HT1080 (cell line): Measurements from ENCODE around the gene GCC1. TPM values are rescaled to one million over a fixed set of nuclear protein-coding genes. Genes with fewer than 3 reads are reported as not detected.
"Not testable (repeated sequence)": the region's sequence is repeated elsewhere in the genome, so short reads cannot be mapped to it uniquely, and the experiment has no call there.

Experiments used
- DNase-seq: peaks from one replicate; pipeline ENCODE4 v3.0.0-alpha.2; 2015; ENCODE audit warnings: low read depth
- total RNA-seq: library from RNA; depleted of rRNA; stranded (reverse); fragments of >200 nt; shearing (Covaris generic); gene quantifications from 2 replicates; pipeline ENCODE4 v1.2.3, GENCODE V29; 2014

The GCC1 gene
- total RNA-seq, 1 experiment from 2014 or later: 13.6 TPM

DNA sequence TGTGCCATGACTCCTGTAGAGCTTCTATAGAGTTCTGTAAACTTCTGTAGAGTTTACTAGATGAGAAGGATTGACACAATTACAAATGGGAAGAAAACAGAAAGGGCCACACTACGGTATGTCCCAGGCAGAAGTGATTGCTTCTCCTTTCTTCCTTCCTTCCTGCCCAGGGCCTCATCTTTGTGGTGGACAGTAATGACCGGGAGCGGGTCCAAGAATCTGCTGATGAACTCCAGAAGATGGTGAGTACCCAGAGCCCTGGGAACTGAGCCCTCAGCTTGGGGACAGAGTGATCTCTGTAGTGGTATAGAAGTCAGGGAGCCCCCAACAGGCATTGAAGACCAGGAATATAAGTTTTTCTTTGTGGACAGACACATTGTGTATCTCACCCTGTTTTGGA is 4.5 kb upstream of the GCC1 start:
- DNase-seq: no peak

DNA sequence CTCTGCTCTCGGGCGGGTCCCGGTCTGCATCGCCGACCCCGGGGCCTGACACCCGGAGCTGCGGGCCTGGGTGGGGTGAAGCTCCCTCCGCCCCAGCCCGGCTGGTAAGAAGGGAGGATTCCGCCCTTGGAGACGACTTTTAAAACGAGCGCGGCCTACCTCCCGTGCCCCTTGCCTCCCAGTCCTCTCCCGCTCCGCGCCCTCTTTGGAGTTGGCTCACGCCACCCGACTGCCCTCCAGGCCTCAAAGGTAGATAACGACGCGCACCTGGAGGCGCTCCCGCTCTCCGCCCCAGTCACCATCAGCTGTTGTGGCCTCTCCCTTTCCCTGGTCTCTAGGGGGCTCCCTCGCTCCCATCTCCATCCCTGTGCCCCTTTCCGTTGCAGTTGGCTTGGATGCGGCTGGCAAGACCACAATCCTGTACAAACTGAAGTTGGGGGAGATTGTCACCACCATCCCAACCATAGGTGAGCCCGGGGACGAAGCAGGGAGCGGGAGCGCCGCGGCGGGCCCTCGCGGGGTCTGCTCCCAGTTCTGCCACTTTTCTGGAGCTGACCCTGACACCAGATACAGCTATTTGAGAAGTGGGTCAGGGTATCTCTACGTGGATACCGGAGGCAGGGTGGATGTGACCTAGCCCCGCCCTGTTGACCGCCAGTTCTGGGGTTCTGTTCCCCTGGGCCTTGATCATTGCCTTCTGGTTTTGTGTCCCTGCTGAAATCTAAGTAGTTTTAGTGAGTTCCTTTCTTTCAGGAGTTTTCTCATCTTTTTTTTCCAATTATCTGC is 3.5 kb upstream of the GCC1 start:
- DNase-seq: peak; percentile 62

- peak; percentile 31 for DNase-seq
Observed at GRCh38 chr7:127588019-127588696, 2.8 kb upstream of the GCC1 start, which contains the start of gene ARF5. ARF5 (plus strand) TSS chr7:127588411; CDS start chr7:127588499, 88 bp downstream.

- DNase-seq: no peak
Observed at GRCh38 chr7:127587663-127588018, 2.2 kb upstream of the GCC1 start.

DNA sequence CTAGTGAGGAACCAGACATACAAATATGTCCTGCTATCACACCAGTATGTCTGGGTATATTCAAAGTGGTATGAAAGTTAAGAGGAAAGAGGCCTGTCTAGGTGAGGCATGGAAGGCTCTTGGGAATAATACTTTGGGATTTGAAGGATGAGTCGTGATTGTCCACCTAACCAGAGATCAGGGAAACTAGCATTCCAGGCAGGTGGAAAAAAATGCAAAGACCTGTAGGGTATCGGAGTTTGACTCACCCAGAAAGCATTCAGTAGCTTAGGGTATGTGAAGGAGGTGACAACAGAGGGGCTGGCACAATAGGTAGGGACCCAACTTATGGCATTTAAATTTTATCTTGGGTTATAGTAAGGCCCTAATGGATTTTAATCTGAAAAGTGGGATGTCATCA is 950 bp upstream of the GCC1 start:
- no peak for DNase-seq

DNA sequence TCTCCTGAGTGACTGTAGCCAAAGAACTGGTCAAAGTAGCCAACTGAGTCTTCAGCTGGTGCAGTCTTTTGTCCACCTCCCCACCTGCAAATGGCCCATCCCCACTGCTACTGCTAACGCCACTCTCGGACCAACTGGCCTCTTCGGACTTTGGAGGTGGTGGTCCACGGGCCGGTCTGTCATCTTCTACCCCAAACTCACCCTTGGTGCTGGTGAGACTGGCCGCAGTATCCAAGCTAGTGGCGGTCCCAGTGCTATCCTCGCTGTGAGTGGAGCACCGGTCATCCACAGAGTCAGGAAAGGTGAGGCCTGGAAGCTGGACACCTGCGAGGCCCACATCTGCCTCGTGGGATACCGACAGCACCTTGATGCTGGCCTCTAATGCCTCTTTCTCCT is 750 bp downstream of the GCC1 start:
- no peak for DNase-seq

- no peak for DNase-seq
Observed at GRCh38 chr7:127582361-127582760, 3.0 kb downstream of the GCC1 start.

DNA sequence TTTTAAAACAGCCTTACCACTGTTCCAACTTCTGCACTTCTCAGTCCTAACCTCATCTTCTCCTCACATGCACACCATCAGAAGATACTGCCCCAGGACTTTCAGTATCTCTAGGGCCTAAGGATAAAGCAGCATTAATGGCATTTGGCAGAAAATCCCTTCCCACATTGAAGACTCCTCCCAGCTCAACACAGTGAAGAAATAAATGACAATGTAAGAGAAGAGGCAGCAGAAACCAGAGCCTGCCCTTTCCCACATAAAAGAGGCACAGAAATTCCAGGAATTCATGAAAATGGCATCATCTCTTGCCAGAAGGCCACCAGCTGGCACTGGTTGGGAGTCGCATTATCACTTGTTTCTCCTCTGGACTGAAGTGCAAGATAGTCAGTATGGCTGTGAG is 3.7 kb downstream of the GCC1 start:
- DNase-seq: no peak

- DNase-seq: no peak
Observed at GRCh38 chr7:127580612-127581011, 4.8 kb downstream of the GCC1 start.

DNA sequence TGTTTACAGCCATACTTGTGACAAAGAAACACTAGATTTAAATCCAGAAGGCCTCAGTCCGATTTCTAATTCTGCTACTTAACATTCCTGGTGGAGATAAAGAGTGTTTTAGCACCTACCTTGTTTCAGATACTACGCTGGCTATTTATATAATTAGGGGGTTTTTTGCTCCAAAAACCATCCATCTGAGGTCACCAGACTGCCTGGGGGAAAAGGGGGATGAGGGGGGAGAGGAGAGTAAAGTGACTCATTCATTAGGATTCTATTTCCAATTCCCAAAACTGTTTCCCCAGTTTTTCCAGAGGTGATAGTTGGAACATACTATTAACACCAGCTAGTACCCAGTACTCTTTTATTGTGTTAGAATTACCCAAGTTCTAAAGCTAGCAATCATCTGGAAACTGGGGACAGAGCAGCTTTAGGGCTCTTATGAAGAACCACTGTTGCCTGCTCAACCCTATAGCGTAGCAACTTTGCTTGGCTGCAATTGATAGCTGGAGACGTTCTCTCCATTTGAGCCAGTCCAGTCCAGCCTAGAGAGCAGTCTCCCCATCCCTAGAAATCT is 6.6 kb downstream of the GCC1 start:
- no peak for DNase-seq

- DNase-seq: no peak
Observed at GRCh38 chr7:127578036-127578684, 7.2 kb downstream of the GCC1 start.

DNA sequence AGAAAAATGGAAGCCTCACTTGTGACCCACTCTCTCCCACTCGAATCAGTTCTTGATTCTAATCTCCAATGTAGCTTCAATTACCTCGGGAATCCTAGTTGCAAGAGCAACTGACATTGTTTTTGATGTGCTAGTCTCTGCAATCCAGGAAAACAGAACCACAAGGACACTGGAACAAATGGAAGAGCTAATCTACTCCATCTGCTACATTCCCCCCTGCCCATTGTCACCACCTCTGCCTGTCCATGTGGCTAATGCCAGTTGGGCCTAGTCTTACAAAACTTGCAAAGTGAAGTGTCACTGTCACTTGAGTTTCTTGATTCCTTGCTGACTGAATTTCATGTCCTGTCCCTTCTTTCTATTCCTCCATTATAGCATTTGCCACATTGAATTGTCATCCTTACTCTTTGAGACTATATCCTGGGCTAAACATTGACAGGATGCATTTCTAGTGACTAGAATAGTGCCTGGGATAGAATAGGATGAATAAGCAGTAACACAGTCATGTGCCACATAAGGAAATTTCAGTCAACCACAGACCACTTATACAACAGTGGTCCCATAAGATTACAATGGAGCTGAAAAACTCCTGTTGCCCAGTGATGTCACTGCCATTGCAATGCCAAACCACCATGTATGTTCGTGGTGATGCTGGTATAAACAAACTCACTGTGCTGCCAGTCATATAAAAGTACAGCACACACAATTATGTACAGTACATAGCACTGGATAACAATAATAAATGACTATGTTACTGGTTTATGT is 13.5 kb downstream of the GCC1 start:
- peak; percentile 42 for DNase-seq

DNA sequence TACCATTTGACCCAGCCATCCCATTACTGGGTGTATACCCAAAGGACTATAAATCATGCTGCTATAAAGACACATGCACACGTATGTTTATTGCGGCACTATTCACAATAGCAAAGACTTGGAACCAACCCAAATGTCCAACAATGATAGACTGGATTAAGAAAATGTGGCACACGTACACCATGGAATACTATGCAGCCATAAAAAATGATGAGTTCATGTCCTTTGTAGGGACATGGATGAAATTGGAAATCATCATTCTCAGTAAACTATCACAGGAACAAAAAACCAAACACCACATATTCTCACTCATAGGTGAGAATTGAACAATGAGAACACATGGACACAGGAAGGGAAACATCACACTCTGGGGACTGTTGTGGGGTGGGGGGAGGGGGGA is 17.4 kb downstream of the GCC1 start:
- not testable (repeated sequence) for DNase-seq

DNA sequence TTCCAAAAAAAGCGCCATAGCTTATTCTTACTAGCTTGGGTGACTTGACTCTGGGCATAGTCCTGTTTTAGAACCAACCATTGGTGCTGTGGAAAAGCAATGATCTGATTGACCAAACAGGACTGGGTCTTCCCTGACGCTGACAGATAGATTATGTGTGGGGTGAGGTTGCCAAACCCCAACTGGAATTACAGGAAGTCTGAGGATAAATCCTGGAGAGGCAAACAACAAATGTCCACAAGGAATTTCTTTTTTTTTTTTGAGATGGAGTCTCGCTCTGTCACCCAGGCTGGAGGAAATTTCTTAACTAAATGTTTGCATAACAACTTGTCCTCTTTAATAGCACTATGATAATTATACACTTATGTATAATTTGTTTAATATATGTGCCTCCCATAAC is 19.2 kb downstream of the GCC1 start:
- DNase-seq: no peak

DNA sequence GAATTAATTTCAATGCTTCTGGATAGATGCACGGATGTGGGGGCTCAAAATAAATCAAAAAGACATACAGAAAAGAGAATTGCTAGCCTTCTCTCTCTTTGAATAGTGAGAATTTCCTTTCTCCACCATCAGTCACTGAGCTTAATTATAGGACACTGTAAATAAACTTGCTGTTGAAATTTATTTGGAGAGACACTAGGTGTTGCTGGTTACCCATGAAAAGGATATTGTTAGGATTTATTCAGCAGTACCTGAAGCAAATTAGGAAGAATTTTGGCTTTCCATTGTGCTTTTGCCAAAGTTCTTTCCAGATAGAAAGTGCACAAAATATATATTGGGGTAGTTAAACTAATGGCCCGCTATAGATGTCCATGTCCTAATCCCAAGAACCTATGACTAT is 27.6 kb downstream of the GCC1 start:
- no peak for DNase-seq

- DNase-seq: no peak
Observed at GRCh38 chr7:127556404-127556803, 29.0 kb downstream of the GCC1 start.

GRCh38 chr7:127551941-127552340 is 33.5 kb downstream of the GCC1 start:
- no peak for DNase-seq

GRCh38 chr7:127550247-127550646 is 35.1 kb downstream of the GCC1 start:
- no peak for DNase-seq

DNA sequence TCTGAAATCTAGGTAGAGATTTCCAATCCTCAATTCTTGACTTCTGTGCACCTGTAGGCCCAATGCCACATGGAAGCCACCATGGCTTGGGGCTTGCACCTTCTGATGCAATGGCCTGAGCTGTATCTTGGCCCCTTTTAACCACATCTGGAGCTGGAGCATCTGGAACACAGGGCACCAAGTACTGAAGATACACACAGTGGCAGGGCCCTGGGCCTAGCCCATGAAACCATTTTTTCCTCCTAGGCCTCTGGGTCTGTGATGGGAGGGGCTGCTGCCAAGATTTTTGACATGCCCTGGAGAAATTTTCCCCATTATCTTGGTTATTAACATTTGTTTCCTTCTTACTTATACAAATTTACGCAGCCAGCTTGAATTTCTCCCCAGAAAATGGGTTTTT is 39.1 kb downstream of the GCC1 start:
- no peak for DNase-seq

GRCh38 chr7:127541548-127541947 is 43.8 kb downstream of the GCC1 start:
- no peak for DNase-seq

GRCh38 chr7:127540461-127540860 is 44.9 kb downstream of the GCC1 start:
- DNase-seq: not testable (repeated sequence)
